ENCODE results near the gene SEMA7A. TPM values are rescaled to one million over a fixed set of nuclear protein-coding genes. Genes with fewer than 3 reads are reported as not detected.

The SEMA7A gene
- total RNA-seq, 4 donors from 2014 or later: 31.8 to 35.6 (median 33.8) TPM

DNA sequence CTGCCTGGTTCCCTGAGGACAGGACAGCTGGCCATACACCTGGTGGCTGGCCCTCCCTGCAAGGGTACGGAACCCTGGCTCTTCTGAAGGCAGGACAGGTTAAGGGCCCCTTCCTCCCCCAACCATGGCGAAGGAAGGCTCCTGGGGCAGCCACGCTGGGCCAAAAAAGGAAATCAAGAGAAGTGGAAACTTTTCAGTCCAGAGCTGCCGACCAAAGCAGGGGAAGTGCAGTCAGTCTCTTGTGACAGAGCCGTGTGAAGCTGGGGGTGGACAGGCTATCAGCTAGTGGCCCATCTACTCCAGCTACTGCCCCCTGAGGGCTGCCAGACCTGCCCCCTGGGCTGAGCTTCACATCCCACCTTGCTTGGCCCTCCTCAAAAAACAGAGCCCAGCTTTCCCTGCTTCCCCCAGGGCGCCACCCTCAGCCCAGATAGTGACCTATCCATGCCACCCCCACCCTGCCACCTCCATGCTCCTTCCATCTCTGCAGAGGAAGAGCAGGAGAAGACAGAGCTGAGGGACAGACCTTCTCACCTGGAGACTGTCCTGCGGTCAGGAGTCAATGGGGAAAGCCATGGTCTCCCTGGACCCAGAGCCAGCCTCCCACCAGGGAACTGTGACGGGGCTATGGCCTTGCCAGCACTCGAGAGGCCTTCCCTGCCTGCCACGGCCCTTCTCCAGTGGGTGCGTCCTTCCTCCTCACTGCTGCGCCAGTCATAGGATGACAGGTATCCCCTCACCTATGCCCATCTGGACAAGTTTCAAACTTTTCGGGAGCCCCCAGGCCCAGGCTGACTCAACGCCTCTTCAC is 4.6 kb downstream of the SEMA7A start:
- TF ChIP-seq, protein P1, sequence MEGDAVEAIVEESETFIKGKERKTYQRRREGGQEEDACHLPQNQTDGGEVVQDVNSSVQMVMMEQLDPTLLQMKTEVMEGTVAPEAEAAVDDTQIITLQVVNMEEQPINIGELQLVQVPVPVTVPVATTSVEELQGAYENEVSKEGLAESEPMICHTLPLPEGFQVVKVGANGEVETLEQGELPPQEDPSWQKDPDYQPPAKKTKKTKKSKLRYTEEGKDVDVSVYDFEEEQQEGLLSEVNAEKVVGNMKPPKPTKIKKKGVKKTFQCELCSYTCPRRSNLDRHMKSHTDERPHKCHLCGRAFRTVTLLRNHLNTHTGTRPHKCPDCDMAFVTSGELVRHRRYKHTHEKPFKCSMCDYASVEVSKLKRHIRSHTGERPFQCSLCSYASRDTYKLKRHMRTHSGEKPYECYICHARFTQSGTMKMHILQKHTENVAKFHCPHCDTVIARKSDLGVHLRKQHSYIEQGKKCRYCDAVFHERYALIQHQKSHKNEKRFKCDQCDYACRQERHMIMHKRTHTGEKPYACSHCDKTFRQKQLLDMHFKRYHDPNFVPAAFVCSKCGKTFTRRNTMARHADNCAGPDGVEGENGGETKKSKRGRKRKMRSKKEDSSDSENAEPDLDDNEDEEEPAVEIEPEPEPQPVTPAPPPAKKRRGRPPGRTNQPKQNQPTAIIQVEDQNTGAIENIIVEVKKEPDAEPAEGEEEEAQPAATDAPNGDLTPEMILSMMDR (IDR thresholded peaks at IDR 0.05): no peak
- TF ChIP-seq EP300 (IDR thresholded peaks at IDR 0.05) (no peak), POLR2A (IDR thresholded peaks at IDR 0.05) (no peak)
- peak overlapping the region in 2 of 4 donors; percentile 4 to 31 for H3K4me3 ChIP-seq
- no peak for DNase-seq (ENCODE audit: low spot score in 2 of 2)
- H3K9me3 ChIP-seq: no peaks in the 10 kb centered on the region
- peaks cover 0 to 5% of the 10 kb centered on the region in 2 donors for H3K27me3 ChIP-seq
- peak overlapping the region; percentile 5 to 91 (median 88) for H3K27ac ChIP-seq
- H3K4me1 ChIP-seq: peaks cover 0 to 93% (median 47%) of the 10 kb centered on the region in 4 donors
- no peaks in the 10 kb centered on the region for H3K36me3 ChIP-seq
- WGBS, 2 donors: 67 to 74% methylated on average over 10 to 13 of the region's 14 CpGs

- 30 to 47% methylated on average over 5 of the region's 5 CpGs for WGBS, 2 donors
- H3K4me1 ChIP-seq: peaks cover 0 to 98% (median 53%) of the 10 kb centered on the region in 4 donors
- peak overlapping the region in 2 of 4 donors; percentile 4 to 31 for H3K4me3 ChIP-seq
- H3K27me3 ChIP-seq: peaks cover 0 to 5% of the 10 kb centered on the region in 2 donors
- peak overlapping the region; percentile 46 to 91 (median 88) for H3K27ac ChIP-seq
- no peak for TF ChIP-seq EP300 (IDR thresholded peaks at IDR 0.05)
- TF ChIP-seq, protein P1 (IDR thresholded peaks at IDR 0.05): no peak
- no peak for TF ChIP-seq POLR2A (IDR thresholded peaks at IDR 0.05)
- no peaks in the 10 kb centered on the region for H3K36me3 ChIP-seq
- DNase-seq (ENCODE audit: low spot score in 2 of 2): no peak
- no peaks in the 10 kb centered on the region for H3K9me3 ChIP-seq
Observed at GRCh38 chr15:74428442-74428787, 5.3 kb downstream of the SEMA7A start.

DNA sequence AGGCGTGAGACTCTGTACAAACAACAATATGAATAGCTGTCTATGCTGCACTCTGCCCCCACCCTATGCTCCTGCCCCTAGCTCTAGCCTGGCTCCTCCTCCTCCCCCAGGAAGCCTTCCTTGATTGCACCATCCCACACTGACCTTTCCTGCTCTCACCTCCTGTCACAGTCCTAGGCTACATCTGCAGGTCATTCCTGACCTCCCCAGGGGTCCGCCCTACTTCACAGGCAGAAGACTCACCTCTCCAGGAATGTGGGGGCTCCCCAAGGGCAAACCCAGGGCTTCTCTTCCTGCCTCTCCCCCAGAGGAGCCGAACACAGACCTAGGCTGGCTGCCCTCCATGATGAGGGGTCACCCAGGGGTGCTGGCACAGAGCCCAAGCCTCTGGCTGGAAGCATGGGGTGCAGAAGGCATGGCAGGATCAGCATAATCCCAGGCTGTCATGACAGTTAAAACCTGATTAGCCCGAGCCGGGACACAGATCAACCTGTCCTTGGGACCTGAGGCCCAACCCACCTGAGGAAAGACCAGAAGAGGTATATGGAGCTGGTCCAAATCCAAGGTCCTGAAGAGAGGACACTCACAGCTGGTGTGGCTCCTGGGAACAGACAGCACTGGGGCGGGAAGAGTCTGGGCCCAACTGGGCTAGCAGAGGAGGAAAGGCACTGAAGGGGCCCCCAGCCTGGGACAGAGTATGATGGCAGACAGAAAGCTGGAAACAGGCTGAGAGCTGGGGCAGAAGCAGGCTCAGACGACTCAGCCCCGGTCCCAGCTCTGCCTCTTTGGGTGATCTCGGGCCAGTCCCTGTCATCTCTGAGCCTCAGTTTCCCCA is 5.9 kb downstream of the SEMA7A start:
- no peaks in the 10 kb centered on the region for H3K36me3 ChIP-seq
- TF ChIP-seq EP300 (IDR thresholded peaks at IDR 0.05) (no peak), POLR2A (IDR thresholded peaks at IDR 0.05) (no peak)
- TF ChIP-seq, protein P1 (IDR thresholded peaks at IDR 0.05): no peak
- H3K4me3 ChIP-seq: peak overlapping the region in 1 of 4 donors; percentile 6
- peaks cover 0 to 98% (median 58%) of the 10 kb centered on the region in 4 donors for H3K4me1 ChIP-seq
- no peak for DNase-seq (ENCODE audit: low spot score in 2 of 2)
- no peaks in the 10 kb centered on the region for H3K9me3 ChIP-seq
- WGBS, 2 donors: 43 to 52% methylated on average over 9 of the region's 9 CpGs
- peaks cover 0 to 5% of the 10 kb centered on the region in 2 donors for H3K27me3 ChIP-seq
- H3K27ac ChIP-seq: peak overlapping the region; percentile 46 to 91 (median 88)

DNA sequence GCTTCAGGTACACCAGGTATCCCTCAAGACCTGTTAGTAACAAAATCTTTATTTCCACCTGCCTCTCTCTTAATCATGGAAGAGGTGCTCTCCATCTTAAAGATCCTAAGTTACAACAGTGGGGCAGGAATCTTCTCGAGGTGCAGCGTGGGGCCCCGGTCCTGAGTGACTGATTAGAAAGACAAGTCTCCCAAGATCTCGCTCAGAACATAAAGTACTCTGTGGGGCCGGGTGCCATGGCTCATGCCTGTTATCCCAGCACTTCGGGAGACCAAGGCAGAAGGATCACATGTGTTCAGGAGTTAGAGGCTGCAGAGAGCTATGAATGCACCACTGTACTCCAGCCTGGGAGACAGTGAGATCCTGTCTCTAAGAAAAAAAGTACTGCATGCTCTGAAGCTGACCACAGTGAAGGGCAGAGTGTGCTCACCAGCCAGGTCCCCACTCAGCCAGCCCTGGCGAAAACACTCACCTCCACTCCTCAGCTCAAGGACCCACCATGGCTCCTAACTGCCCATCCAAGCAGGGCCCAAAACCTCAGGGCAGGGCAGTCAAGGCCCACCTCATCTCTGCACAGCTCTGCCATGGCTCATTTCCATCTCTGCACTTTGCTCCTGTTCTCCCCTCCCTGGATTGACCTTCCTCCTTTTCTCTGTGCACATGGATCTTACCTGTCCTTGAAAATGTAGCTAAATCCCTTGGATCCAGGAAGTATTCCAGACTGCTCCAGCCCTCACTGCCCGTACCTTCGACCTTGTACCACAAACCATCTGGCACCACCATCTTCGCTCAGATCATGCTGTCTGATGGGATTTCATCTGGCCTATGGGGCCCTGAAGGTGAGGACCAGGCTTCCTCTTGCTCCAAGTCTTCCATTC is 7.1 kb downstream of the SEMA7A start:
- H3K27ac ChIP-seq: peak overlapping the region in 3 of 4 donors; percentile 43 to 91 (median 88)
- H3K27me3 ChIP-seq: no peaks in the 10 kb centered on the region
- H3K9me3 ChIP-seq: no peaks in the 10 kb centered on the region
- no peak overlapping the region for H3K4me3 ChIP-seq
- TF ChIP-seq, protein P1 (IDR thresholded peaks at IDR 0.05): no peak
- TF ChIP-seq POLR2A (IDR thresholded peaks at IDR 0.05) (no peak), EP300 (IDR thresholded peaks at IDR 0.05) (no peak)
- no peaks in the 10 kb centered on the region for H3K36me3 ChIP-seq
- 70 to 73% methylated on average over 10 of the region's 10 CpGs for WGBS, 2 donors
- no peak for DNase-seq (ENCODE audit: low spot score in 2 of 2)
- peaks cover 0 to 97% (median 67%) of the 10 kb centered on the region in 4 donors for H3K4me1 ChIP-seq

Data from tibial nerve (tissue), 4 donors.